HK-2 (cell line): ENCODE data around the gene FAM111A.

ENCODE experiments used
- DNase-seq: peaks from one replicate; pipeline ENCODE4 v3.0.0-alpha.2; 2018; ENCODE audit not compliant: unreplicated experiment

FAM111A gene

GRCh38 chr11:59141673-59142460 is 789 bp upstream of the FAM111A start:
- no peak for DNase-seq

- DNase-seq, result no peak
These were observed 1.4 kb downstream of the FAM111A start for GRCh38 chr11:59144096-59144495.

DNA sequence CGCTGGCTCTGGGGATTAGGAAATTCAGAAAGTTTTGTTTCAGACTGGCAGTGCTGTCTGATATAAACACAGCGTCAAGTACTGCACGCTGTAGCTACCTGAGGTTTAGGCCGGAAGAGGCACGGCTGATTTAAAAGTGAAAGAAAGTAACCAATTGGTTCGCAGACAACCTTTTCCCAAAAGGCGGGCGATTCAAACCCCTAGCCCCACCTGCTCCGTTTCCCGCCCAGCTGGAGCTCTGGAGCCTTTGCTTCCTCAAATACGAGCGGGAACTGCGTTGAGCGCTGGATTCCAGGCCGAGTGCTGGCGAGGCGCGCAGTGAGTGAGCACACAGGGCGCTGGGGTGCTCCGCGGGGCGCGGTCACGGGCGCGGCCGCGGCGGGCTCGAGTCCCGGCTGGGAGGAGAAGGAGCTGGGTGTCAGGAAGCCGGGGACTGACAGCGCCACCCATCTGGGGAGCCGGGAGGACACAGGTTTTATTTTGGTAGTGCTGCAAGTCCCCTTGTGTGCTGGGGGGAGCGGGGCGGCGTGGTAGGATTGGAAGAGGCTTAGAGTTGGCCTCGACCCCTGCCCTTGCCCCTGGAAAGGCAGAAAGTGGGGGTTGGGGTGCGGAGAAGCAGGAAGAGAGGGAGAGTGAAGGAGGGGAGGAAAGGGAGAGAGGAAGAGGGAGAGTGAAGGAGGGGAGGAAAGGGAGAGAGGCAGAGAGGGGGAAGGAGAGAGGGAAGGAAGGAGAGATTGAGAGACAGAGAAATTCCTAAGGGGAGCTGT is 2.1 kb downstream of the FAM111A start:
- peak; percentile 78 for DNase-seq

- DNase-seq, result no peak
These were observed 2.9 kb downstream of the FAM111A start for GRCh38 chr11:59145534-59145933.

DNA sequence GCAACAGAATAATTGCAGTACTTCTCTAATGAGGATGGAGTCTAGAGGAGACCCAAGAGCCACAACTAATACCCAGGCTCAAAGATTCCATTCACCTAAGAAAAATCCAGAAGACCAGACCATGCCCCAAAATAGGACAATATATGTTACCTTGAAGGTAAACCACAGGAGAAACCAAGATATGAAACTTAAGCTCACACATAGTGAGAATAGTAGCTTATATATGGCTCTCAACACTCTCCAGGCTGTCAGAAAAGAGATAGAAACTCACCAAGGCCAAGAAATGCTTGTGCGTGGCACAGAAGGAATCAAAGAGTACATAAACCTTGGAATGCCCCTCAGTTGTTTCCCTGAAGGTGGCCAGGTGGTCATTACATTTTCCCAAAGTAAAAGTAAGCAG is 9.1 kb downstream of the FAM111A start:
- no peak for DNase-seq

DNA sequence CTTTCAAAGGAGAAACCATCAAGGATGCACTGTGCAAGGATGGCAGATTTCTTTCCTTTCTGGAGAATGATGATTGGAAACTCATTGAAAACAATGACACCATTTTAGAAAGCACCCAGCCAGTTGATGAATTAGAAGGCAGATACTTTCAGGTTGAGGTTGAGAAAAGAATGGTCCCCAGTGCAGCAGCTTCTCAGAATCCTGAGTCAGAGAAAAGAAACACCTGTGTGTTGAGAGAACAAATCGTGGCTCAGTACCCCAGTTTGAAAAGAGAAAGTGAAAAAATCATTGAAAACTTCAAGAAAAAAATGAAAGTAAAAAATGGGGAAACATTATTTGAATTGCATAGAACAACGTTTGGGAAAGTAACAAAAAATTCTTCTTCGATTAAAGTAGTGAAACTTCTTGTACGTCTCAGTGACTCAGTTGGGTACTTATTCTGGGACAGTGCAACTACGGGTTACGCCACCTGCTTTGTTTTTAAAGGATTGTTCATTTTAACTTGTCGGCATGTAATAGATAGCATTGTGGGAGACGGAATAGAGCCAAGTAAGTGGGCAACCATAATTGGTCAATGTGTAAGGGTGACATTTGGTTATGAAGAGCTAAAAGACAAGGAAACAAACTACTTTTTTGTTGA is 9.8 kb downstream of the FAM111A start:
- no peak for DNase-seq

DNA sequence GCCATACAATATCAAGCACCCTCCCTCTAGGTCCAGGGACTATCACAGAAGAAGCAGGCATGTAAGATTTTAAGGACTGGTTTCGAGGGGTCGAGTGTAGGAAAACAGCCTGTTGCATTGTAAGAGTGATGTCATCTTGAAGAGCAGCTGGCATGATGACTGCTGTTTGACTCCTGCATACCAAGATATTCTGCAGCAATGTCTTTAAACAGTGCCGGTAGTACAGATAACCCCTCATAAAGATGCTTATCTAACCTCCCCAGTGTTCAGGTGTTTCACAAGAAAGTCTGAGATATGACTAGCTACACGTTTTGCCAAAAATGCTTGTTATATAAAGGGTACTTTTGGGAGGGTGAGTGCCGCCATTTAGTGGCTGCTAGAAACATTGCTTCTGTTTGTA is 12.0 kb downstream of the FAM111A start:
- no peak for DNase-seq

DNA sequence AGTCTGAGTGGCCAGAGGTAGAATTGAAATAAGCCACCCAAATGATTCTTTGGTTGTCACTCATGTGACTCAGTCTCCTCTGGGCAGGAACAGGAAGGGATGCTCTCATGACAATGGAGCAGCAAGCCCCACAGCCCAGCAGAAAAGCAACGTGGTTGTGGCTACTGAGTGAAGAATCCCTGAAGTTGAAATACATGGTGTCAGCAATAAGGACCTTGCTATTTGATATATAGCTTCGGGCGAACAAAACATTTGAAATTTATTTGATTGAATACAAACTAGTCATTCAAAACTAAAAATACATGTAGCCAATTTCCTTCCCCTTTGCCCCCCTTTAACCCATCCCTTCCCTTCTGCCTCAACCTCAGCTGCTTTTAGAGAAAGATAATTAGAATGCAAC is 14.8 kb downstream of the FAM111A start:
- DNase-seq, result no peak

DNA sequence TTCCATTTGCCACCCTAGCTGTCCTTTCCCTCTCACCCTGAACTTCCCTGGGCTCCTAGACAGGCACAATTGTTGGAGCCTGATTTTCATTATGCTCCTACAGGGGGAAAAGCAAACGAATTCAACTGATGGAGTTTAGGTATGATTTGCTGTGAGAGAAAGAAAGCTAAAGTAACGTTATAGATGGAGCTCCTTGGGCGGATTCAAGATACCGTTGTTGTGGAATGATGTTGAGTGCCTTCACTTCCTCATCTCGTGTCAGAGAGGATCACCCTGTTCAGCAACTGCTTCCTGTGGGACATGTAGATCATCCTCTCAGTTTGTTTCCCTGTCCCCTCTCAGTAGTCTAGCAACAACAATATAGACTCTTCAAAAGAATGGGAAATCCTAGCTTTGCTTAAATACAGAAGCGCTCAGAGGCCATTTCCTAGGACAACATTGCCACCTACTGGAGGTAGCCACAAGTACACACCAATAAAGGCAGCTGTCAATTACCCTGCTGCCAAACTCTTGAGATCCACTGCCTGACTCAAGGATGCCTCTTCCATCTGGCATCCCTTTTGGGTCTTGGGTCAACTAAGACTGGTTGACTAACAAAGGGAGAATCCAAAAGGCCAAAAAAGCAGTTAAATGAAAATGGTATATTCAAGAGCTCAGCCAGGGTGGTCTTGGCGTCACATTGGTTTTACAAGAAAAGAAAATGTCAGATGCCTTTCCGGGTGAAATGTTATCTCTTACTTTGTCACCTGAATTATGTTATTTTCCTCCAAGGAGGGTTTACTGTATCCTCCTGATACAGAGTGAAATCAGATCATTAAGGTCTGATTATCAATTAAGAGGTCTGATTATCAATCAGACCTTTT is 15.8 kb downstream of the FAM111A start:
- DNase-seq, result peak; percentile 41

DNA sequence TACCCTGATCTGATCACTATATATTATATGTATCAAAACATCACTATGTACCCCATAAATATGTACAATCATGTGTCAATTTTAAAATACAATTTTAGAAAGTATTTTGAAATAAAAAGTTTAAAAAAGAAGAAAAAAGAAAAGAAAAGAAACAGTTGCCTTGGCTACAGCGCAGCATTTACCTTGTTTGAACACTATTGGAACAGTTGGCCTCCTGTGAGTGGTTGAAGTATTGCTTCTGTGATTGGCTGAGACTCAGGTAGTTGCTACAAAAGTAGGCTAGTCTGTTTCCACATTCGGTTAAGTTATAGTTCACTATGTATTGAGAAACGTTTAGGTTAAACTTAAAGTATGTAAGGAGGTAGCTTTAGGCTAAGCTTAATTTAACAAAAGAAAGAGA is 21.4 kb downstream of the FAM111A start:
- DNase-seq, result no peak

GRCh38 chr11:59171508-59172322 is 29.1 kb downstream of the FAM111A start, which contains the start of gene DTX4:
TSS of gene DTX4 (plus strand) at chr11:59172132. CDS start at chr11:59172596, 464 bp downstream.
- DNase-seq, result peak; percentile 76

DNA sequence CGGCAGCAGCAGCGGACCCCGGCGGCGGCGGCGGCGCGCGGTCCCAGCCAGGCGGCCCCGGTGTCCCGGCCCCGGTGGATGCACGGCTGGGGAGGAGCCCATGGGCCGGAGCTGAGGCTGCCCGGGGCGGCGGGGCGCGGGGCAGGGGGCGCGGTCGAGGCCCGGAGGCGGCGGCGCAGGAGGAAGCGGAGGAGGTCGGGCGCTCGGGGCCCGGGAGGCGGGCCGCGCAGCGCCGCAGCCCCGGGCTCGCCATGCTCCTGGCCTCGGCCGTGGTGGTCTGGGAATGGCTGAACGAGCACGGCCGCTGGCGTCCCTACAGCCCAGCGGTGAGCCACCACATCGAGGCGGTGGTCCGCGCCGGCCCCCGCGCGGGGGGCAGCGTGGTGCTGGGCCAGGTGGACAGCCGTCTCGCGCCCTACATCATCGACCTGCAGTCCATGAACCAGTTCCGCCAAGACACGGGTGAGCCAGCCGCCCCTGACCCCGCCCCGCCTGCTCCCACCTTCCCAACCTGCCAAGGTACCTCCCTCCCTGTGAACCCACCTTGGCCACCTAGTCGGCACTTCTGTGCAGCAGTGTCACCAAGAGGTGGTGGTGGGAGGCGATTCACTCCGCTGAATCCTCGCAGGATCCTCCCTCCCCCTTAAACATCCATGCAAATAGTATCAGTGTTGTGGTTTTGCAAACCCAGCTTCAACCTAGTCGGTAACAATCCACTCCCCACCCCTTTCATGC is 29.9 kb downstream of the FAM111A start:
- peak; percentile 14 for DNase-seq

DNA sequence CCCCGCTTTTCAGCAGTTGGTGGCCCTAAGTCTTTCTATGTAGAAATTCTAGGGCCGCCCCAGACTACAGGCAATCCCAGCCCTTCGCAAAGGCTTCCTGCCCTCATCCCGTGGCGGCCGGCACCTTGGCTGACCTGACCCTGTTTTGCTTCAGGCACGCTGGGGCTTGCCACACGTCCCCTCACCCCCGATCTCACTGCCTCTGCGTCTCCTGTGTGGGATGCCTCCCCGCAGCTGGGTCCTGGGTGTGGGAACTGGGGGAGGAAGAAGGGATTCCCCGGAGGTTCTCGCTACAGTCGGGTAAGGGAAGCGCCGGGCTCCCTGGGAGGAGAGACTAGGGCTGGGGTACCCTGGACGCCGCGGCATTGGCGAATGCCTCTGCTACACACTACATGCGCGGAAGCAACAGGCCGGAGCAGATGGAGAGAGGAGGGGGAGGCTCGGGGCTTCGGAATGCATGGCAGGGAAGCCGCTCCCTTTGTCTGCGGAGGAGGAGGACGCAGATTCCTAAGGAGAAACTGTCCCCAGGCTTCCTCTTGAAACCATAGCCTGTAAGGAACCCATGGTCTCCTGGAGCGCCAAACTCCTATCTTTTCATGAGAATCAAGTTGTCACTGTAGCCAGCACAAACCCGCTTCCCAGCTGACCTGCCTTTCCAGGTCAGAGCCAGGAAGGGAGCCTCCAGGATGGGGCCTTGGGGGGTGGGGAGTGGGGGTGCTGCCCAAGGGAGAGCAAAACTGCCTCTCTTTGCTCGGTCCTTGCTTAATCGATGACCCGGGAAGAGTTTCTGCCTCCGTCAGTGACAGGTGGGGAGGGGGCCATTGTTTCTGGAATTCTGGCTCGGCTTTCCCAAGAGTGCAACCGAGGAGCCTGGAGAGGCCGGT is 30.7 kb downstream of the FAM111A start:
- peak; percentile 23 for DNase-seq

DNA sequence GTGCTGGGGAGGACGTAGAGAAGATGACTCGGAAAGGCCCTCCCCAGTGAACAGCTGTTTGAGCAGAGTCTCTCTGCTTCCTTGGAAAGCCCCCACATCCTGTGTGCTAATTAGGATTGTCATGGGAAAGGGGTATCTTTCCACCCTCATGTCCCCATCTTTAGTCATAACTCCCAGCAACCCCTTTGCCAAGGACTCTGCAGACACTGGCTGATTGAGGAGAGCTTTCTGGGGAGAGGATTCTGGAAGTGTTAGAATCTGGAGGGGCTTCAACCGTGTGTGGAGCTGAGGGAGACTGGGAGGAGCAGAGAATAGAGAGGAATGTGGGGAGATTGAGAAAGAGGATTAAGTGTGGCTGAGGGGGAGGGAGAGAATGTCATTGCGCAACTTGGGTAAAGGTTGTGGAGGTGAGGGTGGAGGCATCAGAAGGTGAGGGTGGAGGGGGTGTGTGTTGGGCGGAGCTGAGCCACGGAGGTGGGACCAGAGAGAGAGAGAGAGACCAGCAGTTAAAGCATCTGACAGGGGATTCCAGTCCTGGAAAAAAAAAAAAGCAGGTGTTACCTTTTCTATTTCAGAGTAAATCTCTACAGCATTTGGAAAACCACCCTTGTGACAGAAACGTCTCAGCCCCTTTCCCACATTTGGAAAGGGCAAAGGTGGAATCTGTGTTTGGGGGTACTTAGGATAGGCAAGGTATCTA is 31.5 kb downstream of the FAM111A start:
- DNase-seq, result no peak

GRCh38 chr11:59174664-59175033 is 32.0 kb downstream of the FAM111A start:
- DNase-seq, result no peak

DNA sequence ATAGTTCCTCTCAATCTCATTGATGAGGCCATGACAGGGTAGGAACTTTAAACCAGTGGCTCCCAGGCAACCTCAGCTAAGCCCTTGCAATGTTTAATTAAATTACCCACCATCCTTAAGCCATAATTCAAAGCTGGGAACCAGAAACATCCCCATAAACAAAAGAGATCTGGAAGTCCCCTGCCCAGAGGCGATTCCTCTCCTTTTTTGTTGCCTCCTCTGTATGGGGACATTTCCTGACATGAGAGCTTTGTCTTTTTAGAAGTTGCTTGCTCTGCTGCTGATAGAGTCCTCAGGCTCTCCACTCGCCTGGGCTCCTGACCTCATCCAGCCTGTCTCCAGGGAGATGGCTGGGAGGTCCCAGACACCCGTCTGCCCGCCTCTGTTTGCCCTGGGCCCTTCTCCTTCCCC is 32.4 kb downstream of the FAM111A start:
- no peak for DNase-seq

DNA sequence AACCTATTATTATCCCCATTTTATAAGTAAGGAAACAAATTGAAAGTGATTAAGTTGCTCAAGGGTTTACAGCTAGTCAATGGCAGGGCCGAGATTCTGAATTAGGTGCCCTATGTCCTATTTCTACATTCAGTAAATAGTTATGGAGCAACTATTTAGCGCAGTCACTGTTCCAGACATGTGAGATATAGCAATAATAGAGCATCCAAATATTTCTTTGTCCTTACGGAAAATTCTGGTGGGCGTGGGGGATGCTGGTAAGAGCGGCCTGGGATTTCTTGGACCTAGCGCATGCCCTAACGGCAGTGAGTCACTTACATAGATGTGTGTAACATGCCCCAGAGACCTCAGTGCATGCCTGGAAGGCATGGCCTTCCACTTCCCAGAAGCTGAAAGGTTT is 33.7 kb downstream of the FAM111A start:
- DNase-seq, result no peak

DNA sequence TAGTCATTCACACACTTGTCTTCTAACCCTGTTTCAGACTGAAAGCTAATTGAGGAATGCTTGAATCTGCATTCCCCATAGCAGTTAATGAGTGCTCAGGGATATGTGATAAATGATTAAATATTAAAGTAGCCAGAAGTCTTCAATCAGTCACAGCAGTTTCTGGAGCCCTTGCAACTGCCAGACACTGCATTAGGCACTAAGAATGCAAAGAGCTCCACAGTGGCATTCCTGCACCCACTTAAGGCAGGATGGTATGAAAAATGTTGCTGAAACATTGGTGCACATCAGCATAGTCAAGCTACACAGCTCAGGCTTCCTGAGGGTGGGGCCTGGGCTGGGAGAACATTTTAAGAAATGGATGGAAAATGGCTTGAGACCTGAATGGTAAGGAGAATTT is 35.7 kb downstream of the FAM111A start:
- no peak for DNase-seq

DNA sequence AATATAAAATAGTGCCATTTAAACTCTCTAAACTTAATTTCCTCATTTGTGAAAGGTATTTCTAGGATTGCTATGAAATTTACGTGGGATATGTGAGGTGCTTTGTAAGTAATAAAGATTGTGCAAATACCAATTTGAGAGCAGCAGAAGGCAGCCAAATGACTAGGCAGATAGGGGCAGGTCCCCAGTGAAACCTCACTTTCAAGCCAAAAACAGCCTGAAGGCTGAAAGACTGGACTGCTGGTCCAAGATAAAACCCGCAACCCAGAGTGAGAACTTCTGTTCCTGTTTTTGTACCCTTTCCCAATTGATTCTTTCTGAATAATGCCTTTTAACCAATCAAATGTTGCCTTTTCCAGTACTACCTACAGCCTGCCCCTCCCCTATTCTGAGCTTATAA is 36.5 kb downstream of the FAM111A start:
- no peak for DNase-seq
